ENCODE measurements around the gene NKPD1.
A peak's percentile ranks its signal among the peaks of the same experiment; 100 is the strongest.
"Not testable (repeated sequence)": the region's sequence is repeated elsewhere in the genome, so short reads cannot be mapped to it uniquely, and the experiment has no call there.

NKPD1 gene

GRCh38 chr19:45121827-45122345 is 38.9 kb downstream of the NKPD1 start:
- H3K27me3 Mint-ChIP-seq: no peaks in the 10 kb centered on the region
- peaks cover 48 to 51% of the 10 kb centered on the region in 2 donors for H3K4me1 Mint-ChIP-seq (ENCODE audit: low read depth in 2 of 2)
- H3K4me3 Mint-ChIP-seq: peak overlapping the region; percentile 5 to 22
- DNase-seq (no peak), ATAC-seq (replicated peaks) (no peak)
- no peaks in the 10 kb centered on the region for H3K9me3 Mint-ChIP-seq
- H3K36me3 Mint-ChIP-seq (ENCODE audit: insufficient read depth): no peaks in the 10 kb centered on the region
- H3K27ac Mint-ChIP-seq: peak overlapping the region; percentile 75 to 81

GRCh38 chr19:45119582-45119981 is 41.2 kb downstream of the NKPD1 start:
- DNase-seq (no peak), ATAC-seq (replicated peaks) (no peak)
- H3K9me3 Mint-ChIP-seq: no peaks in the 10 kb centered on the region
- H3K27me3 Mint-ChIP-seq: no peaks in the 10 kb centered on the region
- no peak overlapping the region for H3K4me3 Mint-ChIP-seq
- H3K36me3 Mint-ChIP-seq (ENCODE audit: insufficient read depth): no peaks in the 10 kb centered on the region
- peak overlapping the region; percentile 29 to 83 for H3K27ac Mint-ChIP-seq
- H3K4me1 Mint-ChIP-seq (ENCODE audit: low read depth in 2 of 2): peaks cover 48 to 53% of the 10 kb centered on the region in 2 donors

- not testable (repeated sequence) for H3K27me3 Mint-ChIP-seq; DNase-seq; H3K9me3 Mint-ChIP-seq; ATAC-seq (replicated peaks); H3K36me3 Mint-ChIP-seq (ENCODE audit: insufficient read depth)
- peak overlapping the region; percentile 40 to 64 for H3K4me3 Mint-ChIP-seq
- peaks cover 48 to 51% of the 10 kb centered on the region in 2 donors for H3K4me1 Mint-ChIP-seq (ENCODE audit: low read depth in 2 of 2)
- H3K27ac Mint-ChIP-seq: peak overlapping the region; percentile 29 to 83
Measured at GRCh38 chr19:45118591-45119355, 42.0 kb downstream of the NKPD1 start.

GRCh38 chr19:45118106-45118505 is 42.7 kb downstream of the NKPD1 start:
- no peaks in the 10 kb centered on the region for H3K27me3 Mint-ChIP-seq
- no peaks in the 10 kb centered on the region for H3K9me3 Mint-ChIP-seq
- peaks cover 48 to 50% of the 10 kb centered on the region in 2 donors for H3K4me1 Mint-ChIP-seq (ENCODE audit: low read depth in 2 of 2)
- DNase-seq (no peak), ATAC-seq (replicated peaks) (no peak)
- no peaks in the 10 kb centered on the region for H3K36me3 Mint-ChIP-seq (ENCODE audit: insufficient read depth)
- peak overlapping the region; percentile 67 to 80 for H3K27ac Mint-ChIP-seq
- peak overlapping the region in 1 of 2 donors; percentile 17 for H3K4me3 Mint-ChIP-seq

- Mint-ChIP-seq H3K36me3 (ENCODE audit: insufficient read depth) (no peaks in the 10 kb centered on the region), H3K27me3 (no peaks in the 10 kb centered on the region), H3K9me3 (no peaks in the 10 kb centered on the region), H3K4me3 (peak overlapping the region; percentile 66 to 76), H3K27ac (peak overlapping the region; percentile 67 to 80), H3K4me1 (ENCODE audit: low read depth in 2 of 2) (peaks cover 47 to 50% of the 10 kb centered on the region in 2 donors)
- no peak for DNase-seq
- no peak for ATAC-seq (replicated peaks)
Measured at GRCh38 chr19:45117671-45118070, 43.1 kb downstream of the NKPD1 start.

- Mint-ChIP-seq H3K9me3 (no peaks in the 10 kb centered on the region), H3K27me3 (no peaks in the 10 kb centered on the region), H3K27ac (peak overlapping the region; percentile 67 to 80), H3K4me3 (peak overlapping the region; percentile 66 to 76), H3K4me1 (ENCODE audit: low read depth in 2 of 2) (peaks cover 42 to 47% of the 10 kb centered on the region in 2 donors), H3K36me3 (ENCODE audit: insufficient read depth) (peaks cover 1% of the 10 kb centered on the region)
- ATAC-seq (replicated peaks): peak; percentile 66
- DNase-seq: no peak
Measured at GRCh38 chr19:45117167-45117594, 43.6 kb downstream of the NKPD1 start.

GRCh38 chr19:45115809-45116615 is 44.8 kb downstream of the NKPD1 start:
- H3K36me3 Mint-ChIP-seq (ENCODE audit: insufficient read depth): peaks cover 5% of the 10 kb centered on the region
- no peak for ATAC-seq (replicated peaks)
- no peaks in the 10 kb centered on the region for H3K27me3 Mint-ChIP-seq
- DNase-seq: no peak
- H3K4me3 Mint-ChIP-seq: peak overlapping the region; percentile 40 to 76
- H3K27ac Mint-ChIP-seq: peak overlapping the region in 1 of 2 donors; percentile 71
- no peaks in the 10 kb centered on the region for H3K9me3 Mint-ChIP-seq
- peaks cover 30 to 35% of the 10 kb centered on the region in 2 donors for H3K4me1 Mint-ChIP-seq (ENCODE audit: low read depth in 2 of 2)

- no peak overlapping the region for H3K4me3 Mint-ChIP-seq
- no peak overlapping the region for H3K27ac Mint-ChIP-seq
- H3K27me3 Mint-ChIP-seq: no peaks in the 10 kb centered on the region
- no peak for DNase-seq
- H3K36me3 Mint-ChIP-seq (ENCODE audit: insufficient read depth): peaks cover 5% of the 10 kb centered on the region
- no peaks in the 10 kb centered on the region for H3K9me3 Mint-ChIP-seq
- no peak for ATAC-seq (replicated peaks)
- H3K4me1 Mint-ChIP-seq (ENCODE audit: low read depth in 2 of 2): peaks cover 30 to 37% of the 10 kb centered on the region in 2 donors
Measured at GRCh38 chr19:45114116-45114515, 46.7 kb downstream of the NKPD1 start.

- Mint-ChIP-seq H3K4me1 (ENCODE audit: low read depth in 2 of 2) (peaks cover 31 to 35% of the 10 kb centered on the region in 2 donors), H3K27ac (no peak overlapping the region), H3K4me3 (no peak overlapping the region), H3K36me3 (ENCODE audit: insufficient read depth) (peaks cover 5% of the 10 kb centered on the region), H3K9me3 (no peaks in the 10 kb centered on the region), H3K27me3 (no peaks in the 10 kb centered on the region)
- ATAC-seq (replicated peaks) (no peak), DNase-seq (no peak)
Measured at GRCh38 chr19:45113628-45114027, 47.2 kb downstream of the NKPD1 start.

- Mint-ChIP-seq H3K4me3 (no peak overlapping the region), H3K36me3 (ENCODE audit: insufficient read depth) (peaks cover 5% of the 10 kb centered on the region), H3K27ac (no peak overlapping the region), H3K27me3 (no peaks in the 10 kb centered on the region), H3K4me1 (ENCODE audit: low read depth in 2 of 2) (peaks cover 28 to 31% of the 10 kb centered on the region in 2 donors), H3K9me3 (no peaks in the 10 kb centered on the region)
- no peak for DNase-seq
- ATAC-seq (replicated peaks): no peak
Measured at GRCh38 chr19:45112111-45112827, 48.5 kb downstream of the NKPD1 start.

Measured in effector memory CD8-positive, alpha-beta T cell (primary cell).